Transverse colon (tissue), 4 donors: ENCODE measurements around the gene ARHGAP8. TPM values are rescaled to one million over a fixed set of nuclear protein-coding genes. Genes with fewer than 3 reads are reported as not detected.

Experiments
- DNase-seq: peaks from one replicate; pipeline ENCODE4 v3.0.0-alpha.2; 2019
- H3K27ac ChIP-seq, 4 donors: fragments of 200-600 bp; sonication (generic); 2 replicates each; pipeline ENCODE4 v1.5.1; 2016 to 2018; ENCODE audit warnings: inconsistent platforms in 4 of 4
- H3K27me3 ChIP-seq: fragments of 200-600 bp; sonication (generic); 2 replicates; pipeline ENCODE4 v1.5.1; 2017; ENCODE audit warnings: inconsistent platforms
- H3K36me3 ChIP-seq, 4 donors: fragments of 200-600 bp; sonication (generic); 2 replicates each; pipeline ENCODE4 v1.5.1; 2017 to 2019; ENCODE audit warnings: inconsistent platforms in 4 of 4
- H3K4me1 ChIP-seq, 4 donors: fragments of 200-600 bp; sonication (generic); 2 replicates each; pipeline ENCODE4 v1.5.1; 2017 to 2020; ENCODE audit warnings: inconsistent platforms in 4 of 4
- H3K4me3 ChIP-seq, 4 donors: fragments of 200-600 bp; sonication (generic); 1 replicate in 1 of 4; 2 replicates in 3 of 4; pipeline versions ENCODE4 v1.5.1 to v1.6.1; 2017 to 2019; ENCODE audit warnings: inconsistent platforms in 4 of 4
- H3K9me3 ChIP-seq, 2 donors: fragments of 200-600 bp; sonication (generic); 2 replicates each; pipeline ENCODE4 v1.5.1; 2017 to 2019; ENCODE audit warnings: inconsistent platforms in 2 of 2
- CTCF ChIP-seq, 5 experiments: fragments of 200-600 bp in 3 of 5; fragments of 450-650 bp in 2 of 5; sonication (generic) in 3 of 5; IDR thresholded peaks; 1 replicate in 2 of 5; 2 replicates in 3 of 5; pipeline ENCODE4 v1.5.1; 2016 to 2017; ENCODE audit warnings: antibody characterized with exemption in 5 of 5, inconsistent platforms in 3 of 5, mild to moderate bottlenecking in 2 of 5, moderate library complexity in 1 of 5
- EP300 ChIP-seq: sonication (generic); formaldehyde crosslinking; IDR thresholded peaks from one replicate; pipeline ENCODE4 v1.6.1; 2017; ENCODE audit warnings: antibody characterized with exemption, low read depth
- POLR2A ChIP-seq: fragments of 450-650 bp; IDR thresholded peaks from one replicate; pipeline ENCODE4 v1.6.1; 2016; ENCODE audit warnings: antibody characterized with exemption, mild to moderate bottlenecking, moderate library complexity
- POLR2AphosphoS5 ChIP-seq, 3 donors: sonication (generic); formaldehyde crosslinking; IDR thresholded peaks; one replicate each; pipeline ENCODE4 v1.6.1; 2016; ENCODE audit warnings: antibody characterized with exemption in 3 of 3
- WGBS, 2 donors: methylation state at CpG; one replicate each; pipeline ENCODE4 v1.1.5; 2018; ENCODE audit warnings: low coverage in 1 of 2; 5-methylcytosine and 5-hydroxymethylcytosine counted together
- in situ Hi-C, 4 donors: fragments of 200-750 bp; cut with MboI; loops; one replicate each; pipeline versions ENCODE4 v1.15.0 to v1.15.1; 2017; ENCODE audit warnings: low sequenced_read_pairs in 3 of 4, low pct_ligation_motif_present in 1 of 4, low pct_unique_long_range_greater_than_20kb in 1 of 4
- intact Hi-C: fragments of 100-400 bp; cut with DNase I; formaldehyde crosslinking; loops from one replicate; pipeline ENCODE4 v1.15.1; 2023; ENCODE audit warnings: low total_unique reads
- total RNA-seq, 4 donors: library from RNA; depleted of rRNA; stranded (reverse); fragments of >200 nt; gene quantifications; one replicate each; pipeline ENCODE4 v1.1.0, GENCODE V29; 2016

The ARHGAP8 gene
- total RNA-seq, 4 donors from 2014 or later = 28.6 to 51.5 (median 31.5) TPM

- no peaks in the 10 kb centered on the region for H3K4me1 ChIP-seq
- TF ChIP-seq EP300 (no peak), POLR2AphosphoS5 (IDR thresholded peaks at IDR 0.05) (no peak), CTCF (IDR thresholded peaks at IDR 0.05) (no peak), POLR2A (no peak)
- no peaks in the 10 kb centered on the region for H3K9me3 ChIP-seq
- in situ Hi-C loops (no loop called here), intact Hi-C loops (no loop called here)
- no peaks in the 10 kb centered on the region for H3K36me3 ChIP-seq
- DNase-seq = no peak
- WGBS, 2 donors = 84% methylated on average over 31 of the region's 31 CpGs; no CpG with 5 or more reads in 1 of the 2 donors
- no peak overlapping the region for H3K4me3 ChIP-seq
- no peaks in the 10 kb centered on the region for H3K27me3 ChIP-seq
- no peak overlapping the region for H3K27ac ChIP-seq
Observed at GRCh38 chr22:44865193-44866057, 113.0 kb downstream of the ARHGAP8 start.

- H3K36me3 ChIP-seq = no peaks in the 10 kb centered on the region
- in situ Hi-C loops = no loop called here
- no peak for DNase-seq
- no peaks in the 10 kb centered on the region for H3K9me3 ChIP-seq
- H3K4me1 ChIP-seq = no peaks in the 10 kb centered on the region
- no peak overlapping the region for H3K4me3 ChIP-seq
- no peak for TF ChIP-seq EP300
- no peak for TF ChIP-seq POLR2A
- TF ChIP-seq CTCF (IDR thresholded peaks at IDR 0.05) = no peak
- no peak for TF ChIP-seq POLR2AphosphoS5 (IDR thresholded peaks at IDR 0.05)
- WGBS, 2 donors = 85% methylated on average over 7 of the region's 7 CpGs; no CpG with 5 or more reads in 1 of the 2 donors
- intact Hi-C loops = no loop called here
- H3K27me3 ChIP-seq = no peaks in the 10 kb centered on the region
- no peak overlapping the region for H3K27ac ChIP-seq
Observed at GRCh38 chr22:44869196-44869595, 116.8 kb downstream of the ARHGAP8 start.

- H3K4me3 ChIP-seq = no peak overlapping the region
- TF ChIP-seq CTCF (IDR thresholded peaks at IDR 0.05) (no peak), POLR2AphosphoS5 (IDR thresholded peaks at IDR 0.05) (no peak), EP300 (no peak), POLR2A (no peak)
- no peaks in the 10 kb centered on the region for H3K27me3 ChIP-seq
- in situ Hi-C loops (no loop called here), intact Hi-C loops (no loop called here)
- H3K27ac ChIP-seq = no peak overlapping the region
- WGBS, 2 donors = 39% methylated on average over 5 of the region's 5 CpGs; no CpG with 5 or more reads in 1 of the 2 donors
- DNase-seq = no peak
- H3K36me3 ChIP-seq = no peaks in the 10 kb centered on the region
- no peaks in the 10 kb centered on the region for H3K4me1 ChIP-seq
- H3K9me3 ChIP-seq = no peaks in the 10 kb centered on the region
Observed at GRCh38 chr22:44870021-44870420, 117.6 kb downstream of the ARHGAP8 start.

GRCh38 chr22:44871782-44872181 lies 119.4 kb downstream of the ARHGAP8 start:
- in situ Hi-C loops (no loop called here), intact Hi-C loops (no loop called here)
- Histone ChIP-seq H3K36me3 (no peaks in the 10 kb centered on the region), H3K4me3 (no peak overlapping the region), H3K4me1 (no peaks in the 10 kb centered on the region), H3K27ac (no peak overlapping the region), H3K9me3 (peaks cover 0 to 2% of the 10 kb centered on the region in 2 donors), H3K27me3 (no peaks in the 10 kb centered on the region)
- TF ChIP-seq POLR2AphosphoS5 (IDR thresholded peaks at IDR 0.05) (no peak), EP300 (no peak), POLR2A (no peak), CTCF (IDR thresholded peaks at IDR 0.05) (no peak)
- 82% methylated on average over 3 of the region's 3 CpGs; no CpG with 5 or more reads in 1 of the 2 donors for WGBS, 2 donors
- no peak for DNase-seq
